B cell (primary cell): ENCODE measurements around the gene AATK. TPM values are rescaled to one million over a fixed set of nuclear protein-coding genes. Genes with fewer than 3 reads are reported as not detected.

Experiments used
- ATAC-seq: fragments of 200-7000 bp; cut with Tn5 transposase; one replicate; pipeline ENCODE4 v1.10.0; 2021; ENCODE audit warnings: low read depth, mild to moderate bottlenecking, moderate number of reproducible peaks, moderate library complexity
- CTCF ChIA-PET: fragments of 350-600 bp; sonication (Branson Sonifier 250); formaldehyde crosslinking; loops from one replicate; lab custom pipeline; 2021; ENCODE audit warnings: antibody characterized with exemption, inconsistent platforms; lab: Charles Lee
- POLR2A ChIA-PET: fragments of 350-600 bp; sonication (Branson Sonifier 250); formaldehyde crosslinking; loops from one replicate; lab custom pipeline; 2021; ENCODE audit warnings: antibody characterized with exemption; lab: Charles Lee
- DNase-seq: peaks from one replicate; pipeline ENCODE4 v3.0.0; 2013
- H2AFZ ChIP-seq: 2 replicates; pipeline ENCODE4 v1.6.1; 2012; ENCODE audit warnings: mild to moderate bottlenecking, low read depth, low read length; ENCODE audit not compliant: insufficient read depth, poor library complexity, severe bottlenecking
- H3K27ac ChIP-seq, 2 donors: 1 replicate in 1 of 2; 2 replicates in 1 of 2; pipeline ENCODE4 v1.5.1; 2012 to 2013; ENCODE audit warnings: low read length in 2 of 2, mild to moderate bottlenecking in 2 of 2, moderate library complexity in 1 of 2
- H3K27me3 ChIP-seq, 4 experiments: fragments of 200-600 bp in 1 of 4; sonication (generic) in 1 of 4; replicated peaks in 1 of 4; 1 replicate in 2 of 4; 2 replicates in 2 of 4; pipeline versions ENCODE4 v1.6.1 to v1.7.0; 2013 to 2016; ENCODE audit warnings: low read length in 3 of 4, mild to moderate bottlenecking in 2 of 4, mixed read lengths in 1 of 4, moderate library complexity in 1 of 4; ENCODE audit not compliant: insufficient read depth in 4 of 4, control insufficient read depth in 3 of 4; ENCODE audit errors: control extremely low read depth in 1 of 4
- H3K36me3 ChIP-seq, 2 experiments: replicated peaks in 1 of 2; 1 replicate in 1 of 2; 2 replicates in 1 of 2; pipeline versions ENCODE4 v1.6.1 to v1.7.1; 2013; ENCODE audit warnings: low read length in 1 of 2; ENCODE audit not compliant: insufficient read depth in 2 of 2, control insufficient read depth in 1 of 2; ENCODE audit errors: control extremely low read depth in 1 of 2, extremely low read depth in 1 of 2
- H3K4me1 ChIP-seq, 2 donors: fragments of 200-600 bp in 1 of 2; sonication (generic) in 1 of 2; 1 replicate in 1 of 2; 2 replicates in 1 of 2; pipeline versions ENCODE4 v1.5.1 to v1.6.1; 2013 to 2017; ENCODE audit warnings: low read length in 2 of 2; ENCODE audit not compliant: control insufficient read depth in 2 of 2, insufficient read depth in 2 of 2
- H3K4me2 ChIP-seq: replicated peaks from 2 replicates; pipeline ENCODE3; 2012; ENCODE audit warnings: mild to moderate bottlenecking, low read depth, low read length; ENCODE audit not compliant: poor library complexity, severe bottlenecking
- H3K4me3 ChIP-seq, 5 experiments: fragments of 200-600 bp in 1 of 5; sonication (generic) in 1 of 5; 1 replicate in 3 of 5; 2 replicates in 2 of 5; pipeline versions ENCODE4 v1.5.1 to v1.7.0; 2011 to 2016; ENCODE audit warnings: low read length in 4 of 5, mild to moderate bottlenecking in 4 of 5, low read depth in 2 of 5, control low read depth in 1 of 5, moderate library complexity in 1 of 5; ENCODE audit not compliant: insufficient read depth in 1 of 5; ENCODE audit errors: control extremely low read depth in 1 of 5, extremely low read depth in 1 of 5
- H3K79me2 ChIP-seq: fragments of 200-600 bp; sonication (generic); one replicate; pipeline ENCODE4 v1.6.0; 2016; ENCODE audit warnings: low read length; ENCODE audit not compliant: control insufficient read depth, insufficient read depth
- H3K9ac ChIP-seq: fragments of 200-600 bp; sonication (generic); 2 replicates; pipeline ENCODE4 v1.6.1; 2017; ENCODE audit warnings: mild to moderate bottlenecking, low read length, moderate library complexity
- H3K9me3 ChIP-seq, 3 donors: one replicate each; pipeline versions ENCODE4 v1.6.1 to v1.7.1; 2013; ENCODE audit warnings: low read length in 2 of 3; ENCODE audit not compliant: control insufficient read depth in 2 of 3, insufficient read depth in 1 of 3; ENCODE audit errors: control extremely low read depth in 1 of 3
- H4K20me1 ChIP-seq: 2 replicates; pipeline ENCODE4 v1.6.0; 2012; ENCODE audit warnings: mild to moderate bottlenecking, low read length; ENCODE audit not compliant: insufficient read depth, control insufficient read depth, poor library complexity, severe bottlenecking
- H3K27ac Mint-ChIP-seq: one replicate; pipeline ENCODE4 v1.8.0; 2021; ENCODE audit warnings: mixed read lengths
- H3K27me3 Mint-ChIP-seq: one replicate; pipeline ENCODE4 v1.8.0; 2021; ENCODE audit warnings: mixed read lengths
- H3K4me1 Mint-ChIP-seq: one replicate; pipeline ENCODE4 v1.8.0; 2021; ENCODE audit warnings: mixed read lengths
- H3K4me3 Mint-ChIP-seq: one replicate; pipeline ENCODE4 v1.8.0; 2021; ENCODE audit warnings: mixed read lengths
- H3K9me3 Mint-ChIP-seq: one replicate; pipeline ENCODE4 v1.8.0; 2022; ENCODE audit warnings: mixed read lengths; ENCODE audit not compliant: insufficient read depth
- CTCF ChIP-seq: fragments of 200-600 bp; IDR thresholded peaks from one replicate; pipeline ENCODE4 v1.8.0; 2022; ENCODE audit warnings: antibody characterized with exemption, mild to moderate bottlenecking
- EZH2 ChIP-seq: IDR thresholded peaks from 2 replicates; pipeline ENCODE4 v1.6.1; 2012; ENCODE audit warnings: borderline replicate concordance, low read depth, mild to moderate bottlenecking, moderate library complexity, low read length; ENCODE audit not compliant: insufficient read depth, poor library complexity, severe bottlenecking
- WGBS: methylation state at CpG from one replicate; pipeline ENCODE4 v1.1.5; 2013; ENCODE audit warnings: missing lambda C conversion rate; ENCODE audit not compliant: insufficient coverage; 5-methylcytosine and 5-hydroxymethylcytosine counted together
- intact Hi-C: fragments of 100-400 bp; cut with micrococcal nuclease; formaldehyde crosslinking; loops from one replicate; pipeline ENCODE4 v1.10.0; 2022
- polyA plus RNA-seq: library from polyadenylated mRNA; depleted of rRNA; stranded (reverse); fragments of >200 nt; gene quantifications from 2 replicates; pipeline ENCODE4 v1.2.3, GENCODE V29; 2012
- total RNA-seq, 2 donors: library from RNA; stranded (reverse); fragments of 120-200 nt in 1 of 2; gene quantifications; 1 replicate in 1 of 2; 2 replicates in 1 of 2; pipeline versions ENCODE4 v1.2.3 to v1.2.4, GENCODE V29; 2013 to 2022

AATK gene
- total and polyA plus RNA-seq, 2 donors (not counting 1 experiment from before 2014, with no cell fraction given): 0.21 to 1.7 TPM

DNA sequence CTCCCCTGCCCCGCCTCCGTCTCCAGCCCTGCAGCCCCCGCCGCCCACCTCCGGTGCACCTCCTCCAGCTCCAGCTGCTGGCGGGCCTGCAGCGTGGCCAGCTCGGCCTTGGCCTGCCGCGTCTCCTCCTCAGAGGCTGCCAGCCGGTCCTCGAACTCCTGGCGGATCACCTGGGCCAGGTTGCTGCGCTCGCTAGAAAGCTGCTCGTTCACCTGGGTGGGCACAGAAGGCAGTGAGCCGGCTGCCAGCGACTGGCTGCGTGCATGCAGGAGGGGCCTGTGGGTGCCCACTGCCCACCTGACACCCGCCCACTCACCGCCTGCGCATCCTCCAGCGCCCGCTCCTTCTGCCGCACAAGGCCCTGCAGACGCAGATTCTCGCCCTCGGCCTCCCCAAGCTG, 24.6 kb upstream of the AATK start:
- Mint-ChIP-seq H3K4me1 (no peaks in the 10 kb centered on the region), H3K4me3 (no peak overlapping the region), H3K27ac (no peak overlapping the region), H3K9me3 (no peaks in the 10 kb centered on the region), H3K27me3 (no peaks in the 10 kb centered on the region)
- WGBS: 97% methylated on average over 28 of the region's 28 CpGs
- ChIA-PET POLR2A (no interaction called here), CTCF (interaction anchor here (0.6 to 1.2 kb wide), 2 partner anchors 9 to 434 kb away, joined by 3 read pairs; no protein-coding TSS in a partner anchor)
- Histone ChIP-seq H3K4me3 (no peak overlapping the region), H3K79me2 (no peaks in the 10 kb centered on the region), H3K4me1 (no peaks in the 10 kb centered on the region), H2AFZ (no peak overlapping the region), H3K4me2 (no peak overlapping the region), H3K9ac (no peak overlapping the region), H3K36me3 (peaks cover 0 to 2% of the 10 kb centered on the region in 2 experiments), H4K20me1 (no peaks in the 10 kb centered on the region), H3K27ac (no peak overlapping the region), H3K27me3 (no peaks in the 10 kb centered on the region), H3K9me3 (no peaks in the 10 kb centered on the region)
- TF ChIP-seq CTCF (no peak), EZH2 (no peak)
- intact Hi-C loops: no loop called here
- DNase-seq: no peak
- ATAC-seq: no peak

GRCh38 chr17:81189670-81190530, 23.9 kb upstream of the AATK start:
- H3K4me2 ChIP-seq: no peak overlapping the region
- intact Hi-C loops: no loop called here
- H3K9me3 Mint-ChIP-seq: no peaks in the 10 kb centered on the region
- WGBS: 95% methylated on average over 27 of the region's 27 CpGs
- no peak overlapping the region for H3K27ac ChIP-seq
- H3K36me3 ChIP-seq: no peaks in the 10 kb centered on the region
- H2AFZ ChIP-seq: no peak overlapping the region
- H3K27ac Mint-ChIP-seq: no peak overlapping the region
- no peak overlapping the region for H3K4me3 Mint-ChIP-seq
- H3K79me2 ChIP-seq: no peaks in the 10 kb centered on the region
- no peaks in the 10 kb centered on the region for H4K20me1 ChIP-seq
- no peaks in the 10 kb centered on the region for H3K4me1 Mint-ChIP-seq
- no peaks in the 10 kb centered on the region for H3K27me3 ChIP-seq
- ATAC-seq: no peak
- ChIA-PET CTCF (interaction anchor here (1.2 kb wide), 1 partner anchor 10 kb away, joined by 3 read pairs; no protein-coding TSS in a partner anchor), POLR2A (no interaction called here)
- no peak for DNase-seq
- no peaks in the 10 kb centered on the region for H3K4me1 ChIP-seq
- TF ChIP-seq CTCF (no peak), EZH2 (no peak)
- no peaks in the 10 kb centered on the region for H3K9me3 ChIP-seq
- no peak overlapping the region for H3K9ac ChIP-seq
- H3K27me3 Mint-ChIP-seq: no peaks in the 10 kb centered on the region
- no peak overlapping the region for H3K4me3 ChIP-seq
